Measurements from ENCODE around the gene SLC4A9.

SLC4A9 gene

GRCh38 chr5:140391312-140391711 lies 31.3 kb downstream of the SLC4A9 start:
- TF ChIP-seq POLR2AphosphoS5 (IDR thresholded peaks at IDR 0.05; ENCODE audit: low read depth, low read length) = no peak
- no peak for TF ChIP-seq POU2F2 (IDR thresholded peaks at IDR 0.05; ENCODE audit: low read depth, low read length)
- TF ChIP-seq TAF1 (IDR thresholded peaks at IDR 0.05; ENCODE audit: low read depth, low read length) = no peak
- TF ChIP-seq PAX5 (IDR thresholded peaks at IDR 0.05; ENCODE audit: insufficient read depth, low read length, severe bottlenecking) = no peak
- no peak for TF ChIP-seq POLR2A (IDR thresholded peaks at IDR 0.05; ENCODE audit: low read depth, low read length)
- TF ChIP-seq SPI1 (IDR thresholded peaks at IDR 0.05; ENCODE audit: low read depth, low read length) = no peak
- no peak for FAIRE-seq
- no peak for DNase-seq (ENCODE audit: insufficient read length, low spot score)

GRCh38 chr5:140391732-140392131 lies 31.7 kb downstream of the SLC4A9 start:
- DNase-seq (ENCODE audit: insufficient read length, low spot score) (no peak), FAIRE-seq (no peak)
- TF ChIP-seq TAF1 (IDR thresholded peaks at IDR 0.05; ENCODE audit: low read depth, low read length) (no peak), SPI1 (IDR thresholded peaks at IDR 0.05; ENCODE audit: low read depth, low read length) (no peak), POLR2AphosphoS5 (IDR thresholded peaks at IDR 0.05; ENCODE audit: low read depth, low read length) (no peak), POU2F2 (IDR thresholded peaks at IDR 0.05; ENCODE audit: low read depth, low read length) (no peak), POLR2A (IDR thresholded peaks at IDR 0.05; ENCODE audit: low read depth, low read length) (no peak), PAX5 (IDR thresholded peaks at IDR 0.05; ENCODE audit: insufficient read depth, low read length, severe bottlenecking) (no peak)

- TF ChIP-seq POU2F2 (IDR thresholded peaks at IDR 0.05; ENCODE audit: low read depth, low read length) = no peak
- FAIRE-seq (no peak), DNase-seq (ENCODE audit: insufficient read length, low spot score) (no peak)
Measured at GRCh38 chr5:140393738-140394137, 33.7 kb downstream of the SLC4A9 start.

- TF ChIP-seq POLR2AphosphoS5 (IDR thresholded peaks at IDR 0.05; ENCODE audit: low read depth, low read length) = no peak
- no peak for TF ChIP-seq POU2F2 (IDR thresholded peaks at IDR 0.05; ENCODE audit: low read depth, low read length)
- no peak for TF ChIP-seq PAX5 (IDR thresholded peaks at IDR 0.05; ENCODE audit: insufficient read depth, low read length, severe bottlenecking)
- no peak for TF ChIP-seq SPI1 (IDR thresholded peaks at IDR 0.05; ENCODE audit: low read depth, low read length)
- no peak for TF ChIP-seq TAF1 (IDR thresholded peaks at IDR 0.05; ENCODE audit: low read depth, low read length)
- FAIRE-seq (no peak), DNase-seq (ENCODE audit: insufficient read length, low spot score) (no peak)
Measured at GRCh38 chr5:140398379-140398811, 38.4 kb downstream of the SLC4A9 start.

- TF ChIP-seq TAF1 (IDR thresholded peaks at IDR 0.05; ENCODE audit: low read depth, low read length) (no peak), POU2F2 (IDR thresholded peaks at IDR 0.05; ENCODE audit: low read depth, low read length) (no peak), POLR2AphosphoS5 (IDR thresholded peaks at IDR 0.05; ENCODE audit: low read depth, low read length) (no peak)
- DNase-seq (ENCODE audit: insufficient read length, low spot score) (no peak), FAIRE-seq (no peak)
Measured at GRCh38 chr5:140399979-140400729, 40.2 kb downstream of the SLC4A9 start.

GRCh38 chr5:140400730-140401361 lies 40.9 kb downstream of the SLC4A9 start:
- DNase-seq (ENCODE audit: insufficient read length, low spot score) (peak; percentile 75), FAIRE-seq (no peak)
- TF ChIP-seq POLR2AphosphoS5 (IDR thresholded peaks at IDR 0.05; ENCODE audit: low read depth, low read length) (peak; percentile 25), TAF1 (IDR thresholded peaks at IDR 0.05; ENCODE audit: low read depth, low read length) (no peak), SPI1 (IDR thresholded peaks at IDR 0.05; ENCODE audit: low read depth, low read length) (no peak), POU2F2 (IDR thresholded peaks at IDR 0.05; ENCODE audit: low read depth, low read length) (peak; percentile 48), PAX5 (IDR thresholded peaks at IDR 0.05; ENCODE audit: insufficient read depth, low read length, severe bottlenecking) (no peak), POLR2A (IDR thresholded peaks at IDR 0.05; ENCODE audit: low read depth, low read length) (peak; percentile 72; the same call in 1 of the 2 replicates)

GRCh38 chr5:140401362-140402257 lies 41.6 kb downstream of the SLC4A9 start, which contains the start of gene ANKHD1:
TSS of gene ANKHD1 (plus strand) at chr5:140401833. CDS start at chr5:140401968, 135 bp downstream.
- FAIRE-seq = peak; percentile 99
- TF ChIP-seq SPI1 (IDR thresholded peaks at IDR 0.05; ENCODE audit: low read depth, low read length) (peak; percentile 70), POLR2A (IDR thresholded peaks at IDR 0.05; ENCODE audit: low read depth, low read length) (peak; percentile 88), POU2F2 (IDR thresholded peaks at IDR 0.05; ENCODE audit: low read depth, low read length) (peak; percentile 18; the same call in 1 of the 2 replicates), TAF1 (IDR thresholded peaks at IDR 0.05; ENCODE audit: low read depth, low read length) (peak; percentile 98), POLR2AphosphoS5 (IDR thresholded peaks at IDR 0.05; ENCODE audit: low read depth, low read length) (peak; percentile 90), PAX5 (IDR thresholded peaks at IDR 0.05; ENCODE audit: insufficient read depth, low read length, severe bottlenecking) (peak; percentile 69)

GRCh38 chr5:140402258-140403074 lies 42.5 kb downstream of the SLC4A9 start:
- DNase-seq (ENCODE audit: insufficient read length, low spot score) (peak; percentile 21), FAIRE-seq (peak; percentile 9)
- TF ChIP-seq PAX5 (IDR thresholded peaks at IDR 0.05; ENCODE audit: insufficient read depth, low read length, severe bottlenecking) = no peak
- 0 out of 2 replicates have a peak, but pooled peaks have one; percentile 14 for TF ChIP-seq POU2F2 (IDR thresholded peaks at IDR 0.05; ENCODE audit: low read depth, low read length)
- no peak for TF ChIP-seq POLR2AphosphoS5 (IDR thresholded peaks at IDR 0.05; ENCODE audit: low read depth, low read length)

More at GRCh38 chr5:140401362-140402257, 41.6 kb downstream of the SLC4A9 start, which contains the start of gene ANKHD1:
- DNase-seq (ENCODE audit: insufficient read length, low spot score) = peak; percentile 79

Data from GM12891 (cell line).